Small intestine (tissue), 7 donors: ENCODE results near the gene BLOC1S4. TPM values are rescaled to one million over a fixed set of nuclear protein-coding genes. Genes with fewer than 3 reads are reported as not detected.

Experiments
- DNase-seq, 2 donors: peaks; one replicate each; pipeline versions ENCODE4 v3.0.0 to v3.0.0-alpha.2; 2013
- FAIRE-seq: peaks from 2 replicates; lab custom pipeline; 2012; peaks lifted over from hg19 to GRCh38; lab: Jason Lieb, UNC
- H3K27ac ChIP-seq, 3 donors: one replicate each; pipeline ENCODE4 v1.5.1; 2013; ENCODE audit warnings: low read length in 2 of 3, mild to moderate bottlenecking in 2 of 3, control low read depth in 1 of 3, inconsistent platforms in 1 of 3, low read depth in 1 of 3, moderate library complexity in 1 of 3
- H3K27me3 ChIP-seq, 3 donors: one replicate each; pipeline ENCODE4 v1.6.1; 2013; ENCODE audit warnings: low read length in 3 of 3, inconsistent platforms in 1 of 3; ENCODE audit not compliant: control insufficient read depth in 3 of 3, insufficient read depth in 3 of 3
- H3K36me3 ChIP-seq, 3 donors: one replicate each; pipeline ENCODE4 v1.6.1; 2013; ENCODE audit warnings: low read length in 3 of 3, inconsistent platforms in 1 of 3, low read depth in 1 of 3, mild to moderate bottlenecking in 1 of 3, moderate library complexity in 1 of 3; ENCODE audit not compliant: control insufficient read depth in 3 of 3, insufficient read depth in 2 of 3
- H3K4me1 ChIP-seq, 3 donors: one replicate each; pipeline ENCODE4 v1.6.1; 2013; ENCODE audit warnings: low read length in 2 of 3, inconsistent platforms in 1 of 3, low read depth in 1 of 3, mild to moderate bottlenecking in 1 of 3, moderate library complexity in 1 of 3; ENCODE audit not compliant: control insufficient read depth in 3 of 3, insufficient read depth in 2 of 3
- H3K4me3 ChIP-seq, 3 donors: one replicate each; pipeline ENCODE4 v1.5.1; 2013; ENCODE audit warnings: low read length in 3 of 3, control low read depth in 1 of 3, inconsistent platforms in 1 of 3, low read depth in 1 of 3, mild to moderate bottlenecking in 1 of 3, moderate library complexity in 1 of 3
- H3K9me3 ChIP-seq, 2 donors: one replicate each; pipeline ENCODE4 v1.6.1; 2013; ENCODE audit warnings: low read depth in 1 of 2, low read length in 1 of 2; ENCODE audit not compliant: control insufficient read depth in 2 of 2, insufficient read depth in 1 of 2
- WGBS, 3 donors: extraction: QIAGEN DNeasy Blood & Tissue Kit; methylation state at CpG; one replicate each; pipeline ENCODE4 v1.1.7; 2013; 5-methylcytosine and 5-hydroxymethylcytosine counted together
- polyA plus RNA-seq, 4 donors: library from polyadenylated mRNA; stranded (reverse) in 3 of 4; unstranded in 1 of 4; fragments of 200-250 nt in 3 of 4; fragments of 120-200 nt in 1 of 4; gene quantifications; one replicate each; pipeline versions ENCODE4 v1.2.1 to v1.2.3, GENCODE V29; 2013
- donor health status: healthy with polysubstance abuse.
- donor health status: control.
- donor health status: control.
- donor health status: Bipolar disorder and iron deficiency.
- donor health status: healthy.

The BLOC1S4 gene
- polyA plus RNA-seq, 4 donors, result 13.1 to 19.5 (median 16.7) TPM

DNA sequence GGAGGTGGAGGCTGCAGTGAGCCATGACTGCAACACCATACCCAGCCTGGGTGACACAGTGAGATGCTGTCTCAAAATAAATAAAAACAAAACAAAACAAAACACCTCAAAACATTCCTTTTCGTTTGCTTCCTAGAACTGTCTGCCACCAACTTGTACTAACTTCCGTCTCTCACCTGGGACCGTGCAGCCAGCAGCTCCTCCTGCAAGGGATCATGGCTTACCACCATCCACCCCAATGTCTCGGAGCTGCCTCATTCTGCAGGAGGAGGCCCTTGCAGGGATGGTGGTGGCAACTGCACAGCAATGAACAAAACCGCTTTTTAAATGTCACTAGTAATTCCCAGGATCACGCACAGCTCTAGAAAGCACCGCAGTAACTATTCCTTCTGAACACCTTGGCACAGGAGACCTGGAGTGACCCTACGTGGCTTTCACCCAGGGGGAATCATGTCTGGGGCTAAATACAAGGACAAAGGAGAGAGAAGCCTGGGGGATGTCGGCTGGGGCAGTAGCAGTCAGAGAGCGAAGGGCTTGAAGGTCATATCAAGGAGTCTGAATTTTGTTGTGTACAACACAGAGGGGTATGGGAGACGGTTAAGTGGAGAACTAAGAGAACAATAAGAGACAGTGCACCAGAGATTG lies 49.1 kb downstream of the BLOC1S4 start:
- no peaks in the 10 kb centered on the region for H3K27me3 ChIP-seq
- no peaks in the 10 kb centered on the region for H3K9me3 ChIP-seq
- 86 to 90% (median 87%) methylated on average over 11 of the region's 11 CpGs for WGBS, 3 donors
- H3K4me3 ChIP-seq, result no peak overlapping the region
- H3K27ac ChIP-seq, result no peak overlapping the region
- no peaks in the 10 kb centered on the region for H3K36me3 ChIP-seq
- DNase-seq (no peak), FAIRE-seq (no peak)
- H3K4me1 ChIP-seq, result peaks cover 0 to 38% (median 14%) of the 10 kb centered on the region in 3 donors

DNA sequence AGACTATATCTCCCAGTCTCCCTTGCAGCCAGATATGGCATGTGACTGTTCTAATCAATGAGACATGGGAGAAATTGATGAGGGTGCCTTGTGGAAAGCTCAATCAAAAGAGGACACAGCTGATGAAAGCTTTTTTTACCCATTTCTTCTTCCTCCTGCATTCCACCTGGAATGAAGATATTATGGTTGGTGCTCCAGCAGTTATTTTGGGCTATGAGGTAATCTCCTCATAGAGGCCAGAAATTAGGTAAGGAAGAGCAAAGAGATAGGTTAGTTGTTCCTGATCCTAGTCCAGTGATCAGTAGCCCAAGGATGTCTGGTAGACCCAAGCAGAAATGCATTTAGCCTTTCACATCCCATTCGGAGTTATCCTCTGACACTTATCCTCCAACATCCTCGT lies 49.7 kb downstream of the BLOC1S4 start:
- Histone ChIP-seq H3K4me1 (peaks cover 0 to 42% (median 14%) of the 10 kb centered on the region in 3 donors), H3K27ac (no peak overlapping the region), H3K9me3 (no peaks in the 10 kb centered on the region), H3K27me3 (no peaks in the 10 kb centered on the region), H3K36me3 (no peaks in the 10 kb centered on the region), H3K4me3 (no peak overlapping the region)
- 85 to 89% (median 88%) methylated on average over 2 of the region's 2 CpGs for WGBS, 3 donors
- DNase-seq (no peak), FAIRE-seq (no peak)

Other genes with a start within 250 kb of the BLOC1S4 start
- 1 to 10 TPM in 1 of 4 donors, under 1 TPM in 2, not detected in 1; 0.16 to 2.3 (median 0.81) TPM for gene PPP2R2C, start 243.6 kb upstream of the BLOC1S4 start, polyA plus RNA-seq
- gene MAN2B2, start 141.0 kb upstream of the BLOC1S4 start, polyA plus RNA-seq, result 10 to 100 TPM in 2 of 4 donors, 1 to 10 TPM in 2; 4.1 to 22.4 (median 8.8) TPM
- 100 to 1,000 TPM; 226 to 324 (median 276) TPM for gene MRFAP1, start 75.5 kb upstream of the BLOC1S4 start, polyA plus RNA-seq
- 10 to 100 TPM; 13.3 to 63.5 (median 41.0) TPM for gene S100P, start 22.3 kb upstream of the BLOC1S4 start, polyA plus RNA-seq
- gene MRFAP1L1, start 6.3 kb upstream of the BLOC1S4 start, polyA plus RNA-seq, result 10 to 100 TPM; 36.0 to 58.5 (median 45.2) TPM
- gene KIAA0232, start 66.6 kb downstream of the BLOC1S4 start, polyA plus RNA-seq, result 10 to 100 TPM in 2 of 4 donors, 1 to 10 TPM in 2; 6.7 to 21.5 (median 8.6) TPM
- gene TBC1D14, start 193.7 kb downstream of the BLOC1S4 start, polyA plus RNA-seq, result 10 to 100 TPM; 16.8 to 57.8 (median 25.2) TPM